Spleen (tissue), 11 donors: ENCODE results near the gene ENOSF1. TPM values are rescaled to one million over a fixed set of nuclear protein-coding genes. Genes with fewer than 3 reads are reported as not detected.

Experiments used
- DNase-seq: peaks from one replicate; pipeline ENCODE4 v3.0.0-alpha.2; 2020
- H3K27ac ChIP-seq, 8 donors: fragments of 200-600 bp; sonication (generic) in 7 of 8; 1 replicate in 4 of 8; 2 replicates in 4 of 8; pipeline versions ENCODE4 v1.5.0 to v1.8.0; 2016 to 2021; ENCODE audit warnings: inconsistent platforms in 4 of 8, mild to moderate bottlenecking in 4 of 8, moderate library complexity in 1 of 8
- H3K27me3 ChIP-seq, 7 donors: fragments of 200-600 bp; sonication (generic) in 6 of 7; replicated peaks in 1 of 7; 1 replicate in 4 of 7; 2 replicates in 3 of 7; pipeline versions ENCODE4 v1.5.0 to v1.8.0; 2016 to 2021; ENCODE audit warnings: inconsistent platforms in 3 of 7, mild to moderate bottlenecking in 1 of 7
- H3K36me3 ChIP-seq, 6 donors: fragments of 200-600 bp; sonication (generic) in 5 of 6; 1 replicate in 4 of 6; 2 replicates in 2 of 6; pipeline versions ENCODE4 v1.5.0 to v1.8.0; 2016 to 2021; ENCODE audit warnings: inconsistent platforms in 2 of 6
- H3K4me1 ChIP-seq, 6 donors: fragments of 200-600 bp; sonication (generic) in 5 of 6; 1 replicate in 3 of 6; 2 replicates in 3 of 6; pipeline versions ENCODE4 v1.5.0 to v1.8.0; 2016 to 2021; ENCODE audit warnings: inconsistent platforms in 3 of 6
- H3K4me3 ChIP-seq, 8 donors: fragments of 200-600 bp; sonication (generic) in 7 of 8; 1 replicate in 4 of 8; 2 replicates in 4 of 8; pipeline versions ENCODE4 v1.5.0 to v1.8.0; 2016 to 2021; ENCODE audit warnings: inconsistent platforms in 4 of 8, mild to moderate bottlenecking in 4 of 8, moderate library complexity in 2 of 8
- H3K9me3 ChIP-seq, 8 donors: fragments of 200-600 bp; sonication (generic) in 7 of 8; 1 replicate in 4 of 8; 2 replicates in 4 of 8; pipeline versions ENCODE4 v1.5.0 to v1.8.0; 2016 to 2021; ENCODE audit warnings: inconsistent platforms in 4 of 8
- CTCF ChIP-seq, 11 experiments: fragments of 200-600 bp in 7 of 11; fragments of 450-650 bp in 4 of 11; sonication (generic) in 4 of 11; IDR thresholded peaks in 8 of 11; conservative IDR thresholded peaks in 3 of 11; 1 replicate in 7 of 11; 2 replicates in 4 of 11; pipeline versions ENCODE4 v1.4.0 to v1.8.0; 2016 to 2021; ENCODE audit warnings: antibody characterized with exemption in 11 of 11, inconsistent platforms in 4 of 11, mild to moderate bottlenecking in 1 of 11
- POLR2A ChIP-seq, 3 donors: fragments of 450-650 bp; IDR thresholded peaks; one replicate each; pipeline ENCODE4 v1.5.1; 2017; ENCODE audit warnings: antibody characterized with exemption in 3 of 3, mild to moderate bottlenecking in 1 of 3
- POLR2AphosphoS5 ChIP-seq, 3 donors: sonication (generic); formaldehyde crosslinking; IDR thresholded peaks; one replicate each; pipeline ENCODE4 v1.5.1; 2017; ENCODE audit warnings: antibody characterized with exemption in 3 of 3
- WGBS, 5 donors: extraction: QIAGEN DNeasy Blood & Tissue Kit in 3 of 5; methylation state at CpG; one replicate each; pipeline versions ENCODE4 v1.1.5 to v1.1.7; 2013 to 2018; 5-methylcytosine and 5-hydroxymethylcytosine counted together
- intact Hi-C: fragments of 100-400 bp; cut with DNase I; formaldehyde crosslinking; loops from one replicate; pipeline ENCODE4 v1.15.0; 2023; ENCODE audit warnings: low total_unique reads
- polyA plus RNA-seq, 3 donors: library from polyadenylated mRNA; stranded (reverse); fragments of 200-250 nt; gene quantifications; one replicate each; pipeline ENCODE4 v1.2.1, GENCODE V29; 2013
- total RNA-seq, 7 donors: library from RNA; depleted of rRNA in 3 of 7; stranded (reverse); fragments of >200 nt in 3 of 7; fragmentation: NEBNext Ultra II Directional in 4 of 7; extraction: Animal tissue kit (Norgen Biotek cat#: 25700) in 4 of 7; gene quantifications; one replicate each; pipeline versions ENCODE4 v1.1.0 to v1.2.1, GENCODE V29; 2016 to 2021
- donor health status: healthy with polysubstance abuse.
- donor health status: DM: no; HTN: no; CAD: no; lungs with moderate emphysema.
- donor health status: DM: no; HTN: no; CAD: no.
- donor health status: Bipolar disorder and iron deficiency.
- donor health status: healthy.
- donor health status: DM: no; HTN: no; CAD: no.
- donor health status: DM: yes; HTN: yes; CAD: no.

Gene ENOSF1
- total and polyA plus RNA-seq, 10 donors: 28.2 to 125 (median 74.3) TPM

DNA sequence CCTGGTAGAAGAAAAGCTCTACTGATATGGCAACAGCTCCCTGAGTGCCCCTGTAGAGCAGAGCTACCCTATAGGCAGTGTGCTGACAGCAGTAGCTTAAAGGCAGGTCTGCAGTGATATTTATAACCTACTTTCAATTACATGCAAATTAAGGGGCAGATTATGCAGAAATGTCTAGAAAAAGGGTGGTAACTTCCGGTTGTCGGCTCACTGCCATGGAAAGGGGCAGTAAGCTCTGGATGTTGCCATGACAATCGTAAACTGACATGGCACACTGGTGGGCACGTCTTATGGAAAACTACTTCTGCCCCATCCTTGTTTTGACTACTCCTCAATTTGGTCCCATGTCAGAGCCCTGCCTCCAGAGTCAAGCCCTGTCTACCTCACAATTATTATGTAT lies 57.8 kb downstream of the ENOSF1 start:
- Histone ChIP-seq H3K36me3 (no peaks in the 10 kb centered on the region), H3K27me3 (peaks cover 0 to 51% (median 9%) of the 10 kb centered on the region in 7 donors), H3K9me3 (no peaks in the 10 kb centered on the region), H3K4me1 (peaks cover 3 to 34% (median 19%) of the 10 kb centered on the region in 6 donors), H3K27ac (no peak overlapping the region), H3K4me3 (no peak overlapping the region)
- DNase-seq: no peak
- 88 to 98% (median 93%) methylated on average over 4 of the region's 4 CpGs for WGBS, 5 donors
- TF ChIP-seq CTCF (IDR thresholded peaks at IDR 0.05 in 8 of 11, conservative IDR thresholded peaks at IDR 0.05 in 3 of 11) (no peak), POLR2AphosphoS5 (IDR thresholded peaks at IDR 0.05) (no peak), POLR2A (IDR thresholded peaks at IDR 0.05) (no peak)
- intact Hi-C loops: no loop called here

- intact Hi-C loops: no loop called here
- no peak for TF ChIP-seq CTCF (IDR thresholded peaks at IDR 0.05 in 8 of 11, conservative IDR thresholded peaks at IDR 0.05 in 3 of 11)
- no peak for TF ChIP-seq POLR2A (IDR thresholded peaks at IDR 0.05)
- no peak for TF ChIP-seq POLR2AphosphoS5 (IDR thresholded peaks at IDR 0.05)
- Histone ChIP-seq H3K36me3 (no peaks in the 10 kb centered on the region), H3K9me3 (no peaks in the 10 kb centered on the region), H3K4me1 (peaks cover 3 to 25% (median 12%) of the 10 kb centered on the region in 6 donors), H3K27ac (no peak overlapping the region), H3K4me3 (no peak overlapping the region), H3K27me3 (peaks cover 0 to 40% (median 9%) of the 10 kb centered on the region in 7 donors)
- no peak for DNase-seq
- 90 to 97% (median 96%) methylated on average over 2 of the region's 2 CpGs for WGBS, 5 donors
These were observed 58.9 kb downstream of the ENOSF1 start for GRCh38 chr18:653512-653911.

DNA sequence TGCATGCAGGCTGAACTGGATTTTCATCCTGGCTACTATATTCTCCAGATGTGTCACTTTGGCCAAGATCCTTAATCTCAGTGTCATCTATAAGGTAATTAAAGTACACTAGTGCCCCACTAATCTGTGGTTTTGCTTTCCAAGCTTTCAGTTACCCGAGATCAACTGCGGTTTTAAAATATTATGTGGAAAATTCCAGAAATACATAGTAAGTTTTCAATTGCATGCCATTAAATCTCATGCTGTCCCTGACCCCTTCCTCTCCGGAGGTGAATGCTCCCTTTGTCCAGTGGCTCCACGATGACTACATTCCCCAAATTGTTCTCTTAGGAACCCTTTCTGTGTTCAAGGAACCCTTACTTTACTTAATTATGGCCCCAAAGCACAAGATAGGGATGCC lies 60.3 kb downstream of the ENOSF1 start:
- TF ChIP-seq POLR2A (IDR thresholded peaks at IDR 0.05) (no peak), CTCF (IDR thresholded peaks at IDR 0.05 in 8 of 11, conservative IDR thresholded peaks at IDR 0.05 in 3 of 11) (no peak), POLR2AphosphoS5 (IDR thresholded peaks at IDR 0.05) (no peak)
- H3K9me3 ChIP-seq: no peaks in the 10 kb centered on the region
- H3K4me1 ChIP-seq: peaks cover under 1 to 11% (median 3%) of the 10 kb centered on the region in 6 donors
- WGBS, 5 donors: 81 to 89% (median 85%) methylated on average over 4 of the region's 4 CpGs
- H3K27ac ChIP-seq: no peak overlapping the region
- no peak for DNase-seq
- H3K4me3 ChIP-seq: no peak overlapping the region
- peaks cover 0 to 26% (median 1%) of the 10 kb centered on the region in 7 donors for H3K27me3 ChIP-seq
- intact Hi-C loops: no loop called here
- no peaks in the 10 kb centered on the region for H3K36me3 ChIP-seq

- DNase-seq: no peak
- no peaks in the 10 kb centered on the region for H3K36me3 ChIP-seq
- H3K9me3 ChIP-seq: no peaks in the 10 kb centered on the region
- TF ChIP-seq POLR2A (IDR thresholded peaks at IDR 0.05) (no peak), CTCF (IDR thresholded peaks at IDR 0.05 in 8 of 11, conservative IDR thresholded peaks at IDR 0.05 in 3 of 11) (no peak), POLR2AphosphoS5 (IDR thresholded peaks at IDR 0.05) (no peak)
- H3K27me3 ChIP-seq: peaks cover 0 to 11% (median 0%) of the 10 kb centered on the region in 7 donors
- intact Hi-C loops: no loop called here
- 12 to 14% (median 13%) methylated on average over 6 of the region's 6 CpGs for WGBS, 5 donors
- peaks cover 0 to 6% (median 0%) of the 10 kb centered on the region in 6 donors for H3K4me1 ChIP-seq
- H3K27ac ChIP-seq: no peak overlapping the region
- no peak overlapping the region for H3K4me3 ChIP-seq
These were observed 62.0 kb downstream of the ENOSF1 start for GRCh38 chr18:650428-650858.
